Keratinocyte (primary cell): ENCODE results near the gene CABP2. TPM values are rescaled to one million over a fixed set of nuclear protein-coding genes. Genes with fewer than 3 reads are reported as not detected.

Experiments
- DNase-seq: peaks from one replicate; pipeline ENCODE4 v3.0.0-alpha.2; 2011; ENCODE audit warnings: low read depth, missing footprints, low spot score
- FAIRE-seq: peaks from 2 replicates; lab custom pipeline; 2011; peaks lifted over from hg19 to GRCh38; lab: Jason Lieb, UNC
- H2AFZ ChIP-seq: 2 replicates; pipeline ENCODE4 v1.6.0; 2012; ENCODE audit warnings: low read length, control low read depth, inconsistent platforms; ENCODE audit not compliant: control insufficient read depth
- H3K27ac ChIP-seq: 2 replicates; pipeline ENCODE4 v1.5.1; 2011; ENCODE audit warnings: low read length; ENCODE audit not compliant: control insufficient read depth, insufficient read depth
- H3K27me3 ChIP-seq: 3 replicates; pipeline ENCODE4 v1.6.0; 2011; ENCODE audit warnings: low read length; ENCODE audit not compliant: control insufficient read depth, insufficient read depth; ENCODE audit errors: extremely low read depth
- H3K36me3 ChIP-seq, 2 experiments: 2 replicates in 1 of 2; 3 replicates in 1 of 2; pipeline ENCODE4 v1.5.1; 2011; ENCODE audit warnings: low read length in 2 of 2, mild to moderate bottlenecking in 1 of 2; ENCODE audit not compliant: control insufficient read depth in 2 of 2, insufficient read depth in 2 of 2; ENCODE audit errors: extremely low read depth in 1 of 2
- H3K4me1 ChIP-seq: 3 replicates; pipeline ENCODE4 v1.5.1; 2011; ENCODE audit warnings: low read length; ENCODE audit not compliant: control insufficient read depth, insufficient read depth; ENCODE audit errors: extremely low read depth
- H3K4me2 ChIP-seq: 3 replicates; pipeline ENCODE4 v1.6.0; 2011; ENCODE audit warnings: low read depth, low read length; ENCODE audit not compliant: control insufficient read depth, insufficient read depth; ENCODE audit errors: extremely low read depth
- H3K4me3 ChIP-seq, 3 experiments: fragments of 200-600 bp in 1 of 3; sonication (generic) in 1 of 3; 2 replicates in 2 of 3; 3 replicates in 1 of 3; pipeline ENCODE4 v1.5.1; 2011 to 2016; ENCODE audit warnings: low read length in 3 of 3, mild to moderate bottlenecking in 3 of 3, control low read depth in 2 of 3, inconsistent platforms in 1 of 3, low read depth in 1 of 3, mixed read lengths in 1 of 3, mixed run types in 1 of 3, moderate library complexity in 1 of 3; ENCODE audit not compliant: control insufficient read depth in 2 of 3, insufficient read depth in 2 of 3; ENCODE audit errors: extremely low read depth in 1 of 3
- H3K79me2 ChIP-seq: 2 replicates; pipeline ENCODE4 v1.6.0; 2012; ENCODE audit warnings: low read length; ENCODE audit not compliant: control insufficient read depth, insufficient read depth
- H3K9ac ChIP-seq: 3 replicates; pipeline ENCODE4 v1.6.0; 2011; ENCODE audit warnings: low read length; ENCODE audit not compliant: control insufficient read depth, insufficient read depth; ENCODE audit errors: extremely low read depth
- H3K9me1 ChIP-seq: 3 replicates; pipeline ENCODE4 v1.6.0; 2011; ENCODE audit warnings: low read length; ENCODE audit not compliant: control insufficient read depth, insufficient read depth; ENCODE audit errors: extremely low read depth
- H3K9me3 ChIP-seq: 2 replicates; pipeline ENCODE4 v1.5.1; 2012; ENCODE audit warnings: low read depth, low read length; ENCODE audit not compliant: control insufficient read depth
- H4K20me1 ChIP-seq: 3 replicates; pipeline ENCODE4 v1.6.0; 2011; ENCODE audit warnings: low read length; ENCODE audit not compliant: control insufficient read depth, insufficient read depth; ENCODE audit errors: extremely low read depth
- EZH2 ChIP-seq: IDR thresholded peaks from one replicate; pipeline ENCODE4 v1.6.1; 2012; ENCODE audit warnings: inconsistent platforms, mild to moderate bottlenecking, low read length, moderate library complexity
- dilution Hi-C: fragments of 300-500 bp; cut with MboI; formaldehyde crosslinking; loops from one replicate; pipeline ENCODE4 v1.7.0; 2020; ENCODE audit warnings: low sequenced_read_pairs; ENCODE audit not compliant: extremely low pct_ligation_motif_present
- polyA plus RNA-seq, 5 experiments: library from polyadenylated mRNA; depleted of rRNA in 3 of 5; stranded (reverse) in 3 of 5; stranded (forward) in 1 of 5; unstranded in 1 of 5; fragments of >200 nt; gene quantifications; 1 replicate in 1 of 5; 2 replicates in 3 of 5; 3 replicates in 1 of 5; pipeline versions ENCODE4 v1.2.1 to v1.2.3, GENCODE V29; 2011 to 2012; ENCODE audit warnings: missing spikeins in 2 of 5, low read depth in 1 of 5, low replicate concordance in 1 of 5
- TF ChIP-seq, protein P1 (sequence below), 3 experiments: IDR thresholded peaks in 1 of 3; conservative IDR thresholded peaks in 1 of 3; optimal IDR thresholded peaks in 1 of 3; 2 replicates in 2 of 3; 3 replicates in 1 of 3; pipeline versions ENCODE3 to v1.5.1; 2011; ENCODE audit warnings: low read length in 3 of 3, mild to moderate bottlenecking in 3 of 3, moderate library complexity in 2 of 3, control low read depth in 1 of 3, inconsistent platforms in 1 of 3; ENCODE audit not compliant: insufficient read depth in 2 of 3; ENCODE audit errors: extremely low read depth in 1 of 3

Gene CABP2
- polyA plus RNA-seq, 1 donor (not counting 4 experiments of a cell fraction or from before 2014, with no cell fraction given), result not detected

DNA sequence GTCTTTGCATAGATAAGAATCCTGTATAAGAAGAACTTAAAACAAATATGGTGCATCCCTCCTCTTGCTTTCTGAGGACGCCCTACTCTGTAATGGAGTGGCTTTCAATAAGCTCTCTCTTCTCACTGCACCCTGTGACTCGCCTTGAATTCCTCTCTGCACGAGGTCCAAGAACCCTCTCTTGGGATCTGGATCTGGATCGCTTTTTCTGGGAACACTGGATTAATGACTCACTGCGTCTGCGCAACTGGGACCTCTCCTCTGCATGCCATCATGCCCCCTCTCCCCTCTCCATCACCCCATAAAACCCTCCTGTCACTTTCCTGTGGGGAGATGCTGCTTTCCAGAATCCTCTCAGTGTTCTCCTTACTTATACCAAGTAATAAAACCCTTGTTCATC lies 15.1 kb upstream of the CABP2 start:
- Histone ChIP-seq H3K9me3 (peaks cover 8% of the 10 kb centered on the region), H3K27ac (no peak overlapping the region), H2AFZ (no peak overlapping the region), H3K4me2 (no peak overlapping the region), H3K9ac (no peak overlapping the region), H3K79me2 (no peaks in the 10 kb centered on the region), H3K36me3 (no peaks in the 10 kb centered on the region), H4K20me1 (no peaks in the 10 kb centered on the region), H3K9me1 (no peaks in the 10 kb centered on the region), H3K4me1 (no peaks in the 10 kb centered on the region), H3K27me3 (no peaks in the 10 kb centered on the region), H3K4me3 (no peak overlapping the region)
- dilution Hi-C loops, result no loop called here
- DNase-seq (no peak), FAIRE-seq (no peak)
- TF ChIP-seq EZH2, result no peak
- TF ChIP-seq, protein P1, sequence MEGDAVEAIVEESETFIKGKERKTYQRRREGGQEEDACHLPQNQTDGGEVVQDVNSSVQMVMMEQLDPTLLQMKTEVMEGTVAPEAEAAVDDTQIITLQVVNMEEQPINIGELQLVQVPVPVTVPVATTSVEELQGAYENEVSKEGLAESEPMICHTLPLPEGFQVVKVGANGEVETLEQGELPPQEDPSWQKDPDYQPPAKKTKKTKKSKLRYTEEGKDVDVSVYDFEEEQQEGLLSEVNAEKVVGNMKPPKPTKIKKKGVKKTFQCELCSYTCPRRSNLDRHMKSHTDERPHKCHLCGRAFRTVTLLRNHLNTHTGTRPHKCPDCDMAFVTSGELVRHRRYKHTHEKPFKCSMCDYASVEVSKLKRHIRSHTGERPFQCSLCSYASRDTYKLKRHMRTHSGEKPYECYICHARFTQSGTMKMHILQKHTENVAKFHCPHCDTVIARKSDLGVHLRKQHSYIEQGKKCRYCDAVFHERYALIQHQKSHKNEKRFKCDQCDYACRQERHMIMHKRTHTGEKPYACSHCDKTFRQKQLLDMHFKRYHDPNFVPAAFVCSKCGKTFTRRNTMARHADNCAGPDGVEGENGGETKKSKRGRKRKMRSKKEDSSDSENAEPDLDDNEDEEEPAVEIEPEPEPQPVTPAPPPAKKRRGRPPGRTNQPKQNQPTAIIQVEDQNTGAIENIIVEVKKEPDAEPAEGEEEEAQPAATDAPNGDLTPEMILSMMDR (optimal IDR thresholded peaks at IDR 0.05 in 1 of 3, IDR thresholded peaks at IDR 0.05 in 1 of 3, conservative IDR thresholded peaks at IDR 0.05 in 1 of 3; ENCODE audit: extremely low read depth in 1 of 3, insufficient read depth in 2 of 3, low read length in 3 of 3), result no peak

DNA sequence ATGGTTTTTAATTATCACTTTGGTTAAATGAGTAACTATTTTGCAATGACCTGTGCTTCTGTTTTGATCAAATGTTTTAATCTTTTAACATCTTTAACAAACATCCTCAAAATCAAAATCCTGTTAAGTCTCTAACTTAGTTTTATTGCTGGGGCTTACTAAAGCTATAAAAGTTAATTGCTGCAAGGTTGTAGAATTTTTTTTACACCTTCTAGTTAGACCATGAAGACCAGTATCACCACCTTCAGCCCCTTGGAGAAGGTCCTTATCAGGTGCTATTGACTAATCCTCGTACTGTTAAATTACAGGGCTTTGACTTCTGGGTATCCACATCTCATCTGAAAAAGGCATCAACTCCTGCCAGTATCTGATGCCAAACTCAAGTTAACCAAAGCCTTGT lies 12.3 kb upstream of the CABP2 start:
- Histone ChIP-seq H3K79me2 (no peaks in the 10 kb centered on the region), H4K20me1 (no peaks in the 10 kb centered on the region), H3K36me3 (no peaks in the 10 kb centered on the region), H3K27ac (no peak overlapping the region), H2AFZ (no peak overlapping the region), H3K4me1 (no peaks in the 10 kb centered on the region), H3K9ac (no peak overlapping the region), H3K4me2 (no peak overlapping the region), H3K27me3 (no peaks in the 10 kb centered on the region), H3K4me3 (no peak overlapping the region), H3K9me1 (no peaks in the 10 kb centered on the region), H3K9me3 (peaks cover 9% of the 10 kb centered on the region)
- dilution Hi-C loops, result no loop called here
- TF ChIP-seq, protein P1 (optimal IDR thresholded peaks at IDR 0.05 in 1 of 3, IDR thresholded peaks at IDR 0.05 in 1 of 3, conservative IDR thresholded peaks at IDR 0.05 in 1 of 3; ENCODE audit: extremely low read depth in 1 of 3, insufficient read depth in 2 of 3, low read length in 3 of 3), result no peak
- FAIRE-seq (no peak), DNase-seq (no peak)
